Measurements from ENCODE around the gene BLOC1S2. TPM values are rescaled to one million over a fixed set of nuclear protein-coding genes. Genes with fewer than 3 reads are reported as not detected.

BLOC1S2 gene
- total RNA-seq, 1 donor from 2014 or later: 70.5 TPM

Other genes starting within 250 kb of the BLOC1S2 start
- gene CPN1, start 204.8 kb downstream of the BLOC1S2 start, total RNA-seq: not detected in 2 replicates
- 13.0 and 15.0 TPM in 2 replicates for gene ERLIN1, start 100.7 kb downstream of the BLOC1S2 start, total RNA-seq
- gene CHUK, start 57.1 kb downstream of the BLOC1S2 start, total RNA-seq: 21.3 and 22.3 TPM in 2 replicates
- 14.2 and 18.6 TPM in 2 replicates for gene CWF19L1, start 19.0 kb downstream of the BLOC1S2 start, total RNA-seq
- 0.13 TPM in 1 of 2 replicates, not detected in the other for gene PKD2L1, start 43.5 kb upstream of the BLOC1S2 start, total RNA-seq
- gene SCD, start 60.6 kb upstream of the BLOC1S2 start, total RNA-seq: 502 and 937 TPM in 2 replicates
- gene WNT8B, start 176.3 kb upstream of the BLOC1S2 start, total RNA-seq: not detected in 2 replicates
- 4.9 and 6.9 TPM in 2 replicates for gene SEC31B, start 233.2 kb upstream of the BLOC1S2 start, total RNA-seq
- 145 and 161 TPM in 2 replicates for gene NDUFB8, start 243.2 kb upstream of the BLOC1S2 start, total RNA-seq
- gene HIF1AN, start 249.3 kb upstream of the BLOC1S2 start, total RNA-seq: 20.9 and 23.9 TPM in 2 replicates